GM23338 (cell line): Measurements from ENCODE around the gene ABCC9.
"Not testable (repeated sequence)": the region's sequence is repeated elsewhere in the genome, so short reads cannot be mapped to it uniquely, and the experiment has no call there.

Experiments used
- CREB1 ChIP-seq: fragments of 250-450 bp; sonication (Bioruptor Pico); IDR thresholded peaks from 2 replicates; pipeline ENCODE4 v1.5.0; 2020; ENCODE audit warnings: low read depth, mild to moderate bottlenecking, moderate library complexity
- CTCF ChIP-seq, 2 experiments: fragments of 200-600 bp in 1 of 2; sonication (generic) in 1 of 2; conservative IDR thresholded peaks; 2 replicates each; pipeline versions ENCODE4 v1.5.1 to v1.6.1; 2016 to 2017; ENCODE audit warnings: antibody characterized with exemption in 2 of 2, low read depth in 2 of 2, mild to moderate bottlenecking in 2 of 2, moderate library complexity in 1 of 2
- JUNB ChIP-seq: IDR thresholded peaks from one replicate; pipeline ENCODE4 v1.6.1; 2016; ENCODE audit warnings: antibody characterized with exemption; ENCODE audit not compliant: unreplicated experiment

- TF ChIP-seq CREB1 (CRISPR knock-in tag); JUNB; CTCF (conservative IDR thresholded peaks at IDR 0.05; ENCODE audit: low read depth in 2 of 2): not testable (repeated sequence)
Observed at GRCh38 chr12:21812340-21812739, 128.9 kb downstream of the ABCC9 start.
